GM23248 (cell line): ENCODE measurements around the gene TTC28.

ENCODE experiments used
- EZH2 ChIP-seq: fragments of 200-600 bp; sonication (generic); IDR thresholded peaks from 2 replicates; pipeline ENCODE4 v1.6.1; 2018; ENCODE audit warnings: antibody characterized with exemption, mild to moderate bottlenecking; ENCODE audit not compliant: insufficient read depth, poor library complexity, severe bottlenecking
- EZH2phosphoT487 ChIP-seq: fragments of 200-600 bp; sonication (generic); IDR thresholded peaks from 2 replicates; pipeline ENCODE4 v1.6.1; 2018; ENCODE audit warnings: antibody characterized with exemption, moderate library complexity, mild to moderate bottlenecking, low read depth; ENCODE audit not compliant: insufficient read depth

- TF ChIP-seq EZH2 (no peak), EZH2phosphoT487 (no peak)
Measured at GRCh38 chr22:28418008-28418407, 261.6 kb downstream of the TTC28 start.
